Endothelial cell of umbilical vein (primary cell): ENCODE results near the gene LRRC19. TPM values are rescaled to one million over a fixed set of nuclear protein-coding genes. Genes with fewer than 3 reads are reported as not detected.

Experiments
- BruUV-seq: library from RNA; stranded (reverse); fragments of 400-500 nt; replicated peaks from 2 replicates; lab custom pipeline; 2021; lab: Mats Ljungman, UMichigan
- CTCF ChIA-PET: fragments of 300-600, 350-600 bp; sonication (Branson Sonifier 250); formaldehyde crosslinking; loops from one replicate; lab custom pipeline; 2021; ENCODE audit warnings: antibody characterized with exemption, inconsistent platforms; lab: Charles Lee
- POLR2A ChIA-PET: fragments of 300-600, 350-600 bp; sonication (Branson Sonifier 250); formaldehyde crosslinking; loops from one replicate; lab custom pipeline; 2021; ENCODE audit warnings: antibody characterized with exemption, inconsistent platforms; lab: Charles Lee
- DNase-seq: peaks from one replicate; pipeline ENCODE4 v3.0.0-alpha.2; 2011; ENCODE audit warnings: low read depth, low spot score
- FAIRE-seq: peaks from 2 replicates; lab custom pipeline; 2011; peaks lifted over from hg19 to GRCh38; lab: Jason Lieb, UNC
- H2AFZ ChIP-seq: 2 replicates; pipeline ENCODE4 v1.6.0; 2012; ENCODE audit warnings: low read depth, low read length, control low read depth, inconsistent platforms
- H3K27ac ChIP-seq: 2 replicates; pipeline ENCODE4 v1.5.1; 2011; ENCODE audit warnings: low read depth, mild to moderate bottlenecking, control low read depth, low read length, moderate library complexity; ENCODE audit not compliant: insufficient read depth
- H3K27me3 ChIP-seq, 2 experiments: 2 replicates each; pipeline versions ENCODE4 v1.6.0 to v1.6.1; 2011; ENCODE audit warnings: low read length in 2 of 2, mixed read lengths in 1 of 2; ENCODE audit not compliant: control insufficient read depth in 2 of 2, insufficient read depth in 2 of 2
- H3K36me3 ChIP-seq, 2 experiments: 2 replicates in 1 of 2; 3 replicates in 1 of 2; pipeline ENCODE4 v1.5.1; 2011; ENCODE audit warnings: low read length in 2 of 2, mild to moderate bottlenecking in 1 of 2, moderate library complexity in 1 of 2; ENCODE audit not compliant: control insufficient read depth in 2 of 2, insufficient read depth in 2 of 2; ENCODE audit errors: extremely low read depth in 1 of 2
- H3K4me1 ChIP-seq: 3 replicates; pipeline ENCODE4 v1.5.1; 2011; ENCODE audit warnings: mild to moderate bottlenecking, low read length; ENCODE audit not compliant: control insufficient read depth, insufficient read depth; ENCODE audit errors: extremely low read depth
- H3K4me2 ChIP-seq: 2 replicates; pipeline ENCODE4 v1.6.1; 2011; ENCODE audit warnings: low read length, control low read depth, mixed read lengths; ENCODE audit not compliant: insufficient read depth
- H3K4me3 ChIP-seq, 3 experiments: fragments of 200-600 bp in 1 of 3; sonication (generic), shearing (Covaris generic) in 1 of 3; replicated peaks in 1 of 3; 2 replicates each; pipeline ENCODE4 v1.5.1; 2011 to 2016; ENCODE audit warnings: control low read depth in 3 of 3, low read length in 3 of 3, mild to moderate bottlenecking in 2 of 3, inconsistent platforms in 1 of 3, low read depth in 1 of 3, moderate library complexity in 1 of 3; ENCODE audit not compliant: insufficient read depth in 1 of 3
- H3K79me2 ChIP-seq: 2 replicates; pipeline ENCODE4 v1.6.0; 2012; ENCODE audit warnings: low read length, inconsistent platforms; ENCODE audit not compliant: control insufficient read depth, insufficient read depth
- H3K9ac ChIP-seq: replicated peaks from 2 replicates; pipeline ENCODE3; 2011; ENCODE audit warnings: low read length, control low read depth; ENCODE audit not compliant: insufficient read depth; ENCODE audit errors: extremely low read depth
- H3K9me1 ChIP-seq: replicated peaks from 3 replicates; pipeline ENCODE4 v1.6.0; 2011; ENCODE audit warnings: mild to moderate bottlenecking, low read length; ENCODE audit not compliant: control insufficient read depth, insufficient read depth; ENCODE audit errors: extremely low read depth
- H3K9me3 ChIP-seq: replicated peaks from 2 replicates; pipeline ENCODE4 v1.5.1; 2012; ENCODE audit warnings: low read length, inconsistent platforms; ENCODE audit not compliant: control insufficient read depth, insufficient read depth
- H4K20me1 ChIP-seq: replicated peaks from 2 replicates; pipeline ENCODE3; 2011; ENCODE audit warnings: mild to moderate bottlenecking, low read length; ENCODE audit not compliant: control insufficient read depth, insufficient read depth; ENCODE audit errors: extremely low read depth
- CTCF ChIP-seq, 2 donors: IDR thresholded peaks; 1 replicate in 1 of 2; 2 replicates in 1 of 2; pipeline ENCODE4 v1.5.1; 2011; ENCODE audit warnings: low read length in 2 of 2, mild to moderate bottlenecking in 2 of 2, moderate library complexity in 2 of 2, control low read depth in 1 of 2, inconsistent platforms in 1 of 2, low read depth in 1 of 2; ENCODE audit not compliant: insufficient read depth in 1 of 2; ENCODE audit errors: extremely low read depth in 1 of 2
- EZH2 ChIP-seq: IDR thresholded peaks from 2 replicates; pipeline ENCODE4 v1.6.1; 2012; ENCODE audit warnings: borderline replicate concordance, low read depth, mild to moderate bottlenecking, moderate library complexity, low read length, inconsistent platforms; ENCODE audit not compliant: severe bottlenecking
- FOS ChIP-seq: IDR thresholded peaks from 2 replicates; pipeline ENCODE4 v1.6.1; 2011; ENCODE audit warnings: mild to moderate bottlenecking, low read length, moderate library complexity, borderline replicate concordance; ENCODE audit not compliant: insufficient read depth
- GATA2 ChIP-seq: IDR thresholded peaks from 2 replicates; pipeline ENCODE4 v1.7.0; 2011; ENCODE audit warnings: low read depth, mild to moderate bottlenecking, moderate library complexity, mixed read lengths, low read length; ENCODE audit not compliant: insufficient read length, insufficient read depth
- JUN ChIP-seq: IDR thresholded peaks from 2 replicates; pipeline ENCODE4 v1.6.1; 2011; ENCODE audit warnings: borderline replicate concordance, low read depth; ENCODE audit not compliant: insufficient read length, insufficient read depth
- MAX ChIP-seq: IDR thresholded peaks from 2 replicates; pipeline ENCODE4 v1.6.1; 2011; ENCODE audit not compliant: insufficient read depth, insufficient read length
- MYC ChIP-seq: IDR thresholded peaks from one replicate; pipeline ENCODE4 v1.6.1; 2011; ENCODE audit warnings: mild to moderate bottlenecking, low read depth, low read length
- POLR2A ChIP-seq: IDR thresholded peaks from 2 replicates; pipeline ENCODE4 v1.6.1; 2012; ENCODE audit warnings: low read depth, mild to moderate bottlenecking, control low read depth, low read length
- POLR2AphosphoS5 ChIP-seq: IDR thresholded peaks from 2 replicates; pipeline ENCODE4 v1.6.1; 2012; ENCODE audit warnings: low read depth, mild to moderate bottlenecking, control low read depth, low read length, moderate library complexity; ENCODE audit not compliant: insufficient read depth
- dilution Hi-C: fragments of 300-500 bp; cut with MboI; formaldehyde crosslinking; loops from one replicate; pipeline ENCODE4 v1.15.0; 2019; ENCODE audit warnings: low sequenced_read_pairs; ENCODE audit not compliant: extremely low pct_ligation_motif_present
- intact Hi-C: fragments of 100-400 bp; cut with micrococcal nuclease; formaldehyde crosslinking; loops from one replicate; pipeline ENCODE4 v1.10.0; 2022
- polyA plus RNA-seq, 4 experiments: library from polyadenylated mRNA; depleted of rRNA in 3 of 4; stranded (reverse) in 3 of 4; unstranded in 1 of 4; fragments of >200 nt; gene quantifications; 2 replicates each; pipeline versions ENCODE4 v1.2.1 to v1.2.3, GENCODE V29; 2011 to 2012; ENCODE audit warnings: missing spikeins in 1 of 4
- total RNA-seq: library from RNA; stranded (reverse); gene quantifications from 2 replicates; pipeline ENCODE4 v1.2.3, GENCODE V29; 2021

LRRC19 gene
- total and polyA plus RNA-seq, 2 donors (not counting 3 experiments of a cell fraction or from before 2014, with no cell fraction given) = not detected

GRCh38 chr9:26971721-26972120 is 33.8 kb downstream of the LRRC19 start:
- H3K9me1 ChIP-seq = no peaks in the 10 kb centered on the region
- no peaks in the 10 kb centered on the region for H4K20me1 ChIP-seq
- no peaks in the 10 kb centered on the region for H3K36me3 ChIP-seq
- DNase-seq (no peak), FAIRE-seq (no peak)
- H3K79me2 ChIP-seq = no peaks in the 10 kb centered on the region
- no peak overlapping the region for H3K4me3 ChIP-seq
- no peak for TF ChIP-seq MYC
- no peak for TF ChIP-seq GATA2
- TF ChIP-seq MAX = no peak
- TF ChIP-seq FOS = no peak
- ChIA-PET CTCF (no interaction called here), POLR2A (no interaction called here)
- dilution Hi-C loops (no loop called here), intact Hi-C loops (no loop called here)
- no peak overlapping the region for H3K27ac ChIP-seq
- H3K9me3 ChIP-seq = no peaks in the 10 kb centered on the region
- H3K9ac ChIP-seq = no peak overlapping the region
- H3K27me3 ChIP-seq = no peaks in the 10 kb centered on the region
- no TSS peak for BruUV-seq
- H2AFZ ChIP-seq = no peak overlapping the region
- H3K4me1 ChIP-seq = no peaks in the 10 kb centered on the region
- H3K4me2 ChIP-seq = no peak overlapping the region

GRCh38 chr9:26956860-26957233 is 48.6 kb downstream of the LRRC19 start:
- no peaks in the 10 kb centered on the region for H4K20me1 ChIP-seq
- dilution Hi-C loops (no loop called here), intact Hi-C loops (loop anchor here (1.0 to 5.0 kb wide), 4 partner anchors 10 to 1095 kb away; partner anchors contain the start of genes CAAP1 and PLAA)
- H3K9ac ChIP-seq = peak overlapping the region; percentile 81
- no peak for TF ChIP-seq GATA2
- TF ChIP-seq POLR2A = no peak
- TF ChIP-seq FOS = no peak
- no peak for TF ChIP-seq MAX
- TF ChIP-seq JUN = no peak
- TF ChIP-seq CTCF (IDR thresholded peaks at IDR 0.05; ENCODE audit: extremely low read depth in 1 of 2, insufficient read depth in 1 of 2, low read depth in 1 of 2, low read length in 2 of 2) = no peak
- TF ChIP-seq MYC = no peak
- TF ChIP-seq POLR2AphosphoS5 = no peak
- no peak for TF ChIP-seq EZH2
- BruUV-seq = no TSS peak
- DNase-seq (no peak), FAIRE-seq (no peak)
- ChIA-PET CTCF (no interaction called here), POLR2A (no interaction called here)
- H3K4me2 ChIP-seq = peak overlapping the region; percentile 83
- H2AFZ ChIP-seq = peak overlapping the region; percentile 98
- H3K4me3 ChIP-seq = peak overlapping the region; percentile 46 to 85 (median 68)
- peaks cover 14% of the 10 kb centered on the region for H3K4me1 ChIP-seq
- H3K36me3 ChIP-seq = no peaks in the 10 kb centered on the region
- no peaks in the 10 kb centered on the region for H3K79me2 ChIP-seq
- no peaks in the 10 kb centered on the region for H3K9me1 ChIP-seq
- no peaks in the 10 kb centered on the region for H3K9me3 ChIP-seq
- H3K27me3 ChIP-seq = no peaks in the 10 kb centered on the region
- peak overlapping the region; percentile 76 for H3K27ac ChIP-seq
